Neural cell (in vitro differentiated cells): ENCODE measurements around the gene PIEZO1.

ENCODE experiments used
- CTCF ChIP-seq: fragments of 450-650 bp; IDR thresholded peaks from 2 replicates; pipeline ENCODE4 v1.5.1; 2014; ENCODE audit warnings: antibody characterized with exemption, mild to moderate bottlenecking, moderate library complexity; ENCODE audit not compliant: poor library complexity, severe bottlenecking
- EP300 ChIP-seq: fragments of 450-650 bp; conservative IDR thresholded peaks from 2 replicates; pipeline ENCODE4 v1.6.1; 2014; ENCODE audit warnings: antibody characterized with exemption, mild to moderate bottlenecking, moderate library complexity; ENCODE audit not compliant: poor library complexity, severe bottlenecking
- EZH2 ChIP-seq: fragments of 200-600, 300-800 bp; shearing (Covaris generic), sonication (generic); IDR thresholded peaks from 2 replicates; pipeline ENCODE4 v1.6.1; 2014; ENCODE audit warnings: antibody characterized with exemption, low read length, borderline replicate concordance, mild to moderate bottlenecking; ENCODE audit not compliant: insufficient read depth, poor library complexity, severe bottlenecking
- MXI1 ChIP-seq: fragments of 450-650 bp; conservative IDR thresholded peaks from 2 replicates; pipeline ENCODE4 v1.6.1; 2014; ENCODE audit warnings: antibody characterized with exemption, mild to moderate bottlenecking; ENCODE audit not compliant: poor library complexity, severe bottlenecking
- POLR2AphosphoS5 ChIP-seq: IDR thresholded peaks from 2 replicates; pipeline ENCODE4 v1.6.1; 2012
- RAD21 ChIP-seq: fragments of 450-650 bp; conservative IDR thresholded peaks from 2 replicates; pipeline ENCODE4 v1.6.1; 2014; ENCODE audit warnings: antibody characterized with exemption, mild to moderate bottlenecking, moderate library complexity
- REST ChIP-seq: IDR thresholded peaks from 2 replicates; pipeline ENCODE4 v1.6.1; 2012; ENCODE audit warnings: borderline replicate concordance
- SMC3 ChIP-seq: fragments of 450-650 bp; conservative IDR thresholded peaks from 2 replicates; pipeline ENCODE4 v1.6.1; 2014; ENCODE audit warnings: antibody characterized with exemption, mild to moderate bottlenecking, moderate library complexity; ENCODE audit not compliant: poor library complexity
- TAF1 ChIP-seq: IDR thresholded peaks from 2 replicates; pipeline ENCODE4 v1.6.1; 2012; ENCODE audit warnings: low read depth

GRCh38 chr16:88818575-88818874, 33.5 kb upstream of the PIEZO1 start:
- TF ChIP-seq CTCF (no peak), TAF1 (no peak), EZH2 (no peak), EP300 (no peak), POLR2AphosphoS5 (no peak), RAD21 (no peak), REST (no peak), MXI1 (no peak), SMC3 (no peak)
